Prostate gland (tissue), 2 donors: ENCODE data around the gene KMT5B.

Source experiments
- POLR2A ChIP-seq: fragments of 450-650 bp; IDR thresholded peaks from one replicate; pipeline ENCODE4 v1.6.1; 2016; ENCODE audit warnings: antibody characterized with exemption, mild to moderate bottlenecking
- TF ChIP-seq, protein P1 (sequence below), 4 experiments: fragments of 200-600 bp in 2 of 4; fragments of 450-650 bp in 2 of 4; sonication (generic) in 2 of 4; IDR thresholded peaks; 1 replicate in 3 of 4; 2 replicates in 1 of 4; pipeline ENCODE4 v1.5.1; 2016 to 2019; ENCODE audit warnings: antibody characterized with exemption in 4 of 4, mild to moderate bottlenecking in 2 of 4, moderate library complexity in 2 of 4

DNA sequence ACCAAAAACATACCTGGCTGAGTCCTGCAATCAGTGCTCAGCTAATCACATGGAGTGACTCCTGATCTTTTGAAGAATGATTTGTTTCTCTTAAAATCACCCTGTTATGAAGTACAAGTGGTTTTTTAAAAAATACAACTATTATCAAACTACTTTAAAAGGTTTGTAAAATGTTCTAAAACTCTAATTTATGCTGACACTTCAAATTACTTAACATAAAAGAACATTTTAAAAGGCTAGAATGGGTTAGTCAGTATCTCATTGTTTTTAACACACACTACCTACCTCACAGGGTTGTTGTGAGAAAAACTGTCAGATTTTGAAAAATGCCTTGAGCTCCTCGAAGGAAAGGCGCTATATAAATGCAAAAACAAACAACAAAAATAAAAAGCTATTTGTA, 33.2 kb downstream of the KMT5B start:
- TF ChIP-seq, protein P1, sequence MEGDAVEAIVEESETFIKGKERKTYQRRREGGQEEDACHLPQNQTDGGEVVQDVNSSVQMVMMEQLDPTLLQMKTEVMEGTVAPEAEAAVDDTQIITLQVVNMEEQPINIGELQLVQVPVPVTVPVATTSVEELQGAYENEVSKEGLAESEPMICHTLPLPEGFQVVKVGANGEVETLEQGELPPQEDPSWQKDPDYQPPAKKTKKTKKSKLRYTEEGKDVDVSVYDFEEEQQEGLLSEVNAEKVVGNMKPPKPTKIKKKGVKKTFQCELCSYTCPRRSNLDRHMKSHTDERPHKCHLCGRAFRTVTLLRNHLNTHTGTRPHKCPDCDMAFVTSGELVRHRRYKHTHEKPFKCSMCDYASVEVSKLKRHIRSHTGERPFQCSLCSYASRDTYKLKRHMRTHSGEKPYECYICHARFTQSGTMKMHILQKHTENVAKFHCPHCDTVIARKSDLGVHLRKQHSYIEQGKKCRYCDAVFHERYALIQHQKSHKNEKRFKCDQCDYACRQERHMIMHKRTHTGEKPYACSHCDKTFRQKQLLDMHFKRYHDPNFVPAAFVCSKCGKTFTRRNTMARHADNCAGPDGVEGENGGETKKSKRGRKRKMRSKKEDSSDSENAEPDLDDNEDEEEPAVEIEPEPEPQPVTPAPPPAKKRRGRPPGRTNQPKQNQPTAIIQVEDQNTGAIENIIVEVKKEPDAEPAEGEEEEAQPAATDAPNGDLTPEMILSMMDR (IDR thresholded peaks at IDR 0.05) = no peak
- no peak for TF ChIP-seq POLR2A
